Smooth muscle cell (in vitro differentiated cells): ENCODE data around the gene SHLD1. TPM values are rescaled to one million over a fixed set of nuclear protein-coding genes. Genes with fewer than 3 reads are reported as not detected.

Source experiments
- DNase-seq: peaks from one replicate; lab custom pipeline; 2025; ENCODE audit not compliant: unreplicated experiment; lab: John Stamatoyannopoulos, UW
- H2AFZ ChIP-seq: fragments of 200-600 bp; sonication (generic); 2 replicates; pipeline ENCODE4 v1.6.0; 2016; ENCODE audit warnings: antibody characterized with exemption, low read depth, mild to moderate bottlenecking
- H3F3A ChIP-seq: fragments of 200-600 bp; sonication (generic); 2 replicates; pipeline ENCODE4 v1.6.0; 2017; ENCODE audit warnings: antibody characterized with exemption, low read depth
- H3K27ac ChIP-seq: fragments of 200-600 bp; sonication (generic); 2 replicates; pipeline ENCODE4 v1.5.1; 2016; ENCODE audit warnings: low read depth, mild to moderate bottlenecking
- H3K27me3 ChIP-seq: fragments of 200-600 bp; sonication (generic); 2 replicates; pipeline ENCODE4 v1.6.1; 2016; ENCODE audit warnings: low read depth, mild to moderate bottlenecking
- H3K36me3 ChIP-seq: fragments of 200-600 bp; sonication (generic); 2 replicates; pipeline ENCODE4 v1.5.1; 2016; ENCODE audit warnings: low read depth
- H3K4me1 ChIP-seq: fragments of 200-600 bp; sonication (generic); 2 replicates; pipeline ENCODE4 v1.5.1; 2016; ENCODE audit warnings: low read depth
- H3K4me2 ChIP-seq: fragments of 200-600 bp; sonication (generic); 2 replicates; pipeline ENCODE4 v1.6.0; 2016; ENCODE audit warnings: mild to moderate bottlenecking
- H3K4me3 ChIP-seq: fragments of 200-600 bp; sonication (generic); 2 replicates; pipeline ENCODE4 v1.5.1; 2016; ENCODE audit warnings: mild to moderate bottlenecking
- H3K79me2 ChIP-seq: fragments of 200-600 bp; sonication (generic); 2 replicates; pipeline ENCODE4 v1.6.0; 2016; ENCODE audit warnings: low read depth, mild to moderate bottlenecking
- H3K9ac ChIP-seq: fragments of 200-600 bp; sonication (generic); 2 replicates; pipeline ENCODE4 v1.6.0; 2016; ENCODE audit warnings: low read depth
- H3K9me3 ChIP-seq: fragments of 200-600 bp; sonication (generic); replicated peaks from 2 replicates; pipeline ENCODE4 v1.5.1; 2016; ENCODE audit warnings: low read depth
- H4K20me1 ChIP-seq: fragments of 200-600 bp; sonication (generic); 2 replicates; pipeline ENCODE4 v1.6.0; 2016; ENCODE audit warnings: low read depth
- CTCF ChIP-seq: fragments of 200-600 bp; sonication (generic); IDR thresholded peaks from 2 replicates; pipeline ENCODE4 v1.5.1; 2017; ENCODE audit warnings: borderline replicate concordance, mild to moderate bottlenecking, antibody characterized with exemption; ENCODE audit not compliant: insufficient read depth, poor library complexity, severe bottlenecking
- WGBS: methylation state at CpG from one replicate; pipeline ENCODE4 v1.1.7; 2016; ENCODE audit warnings: low lambda C conversion rate; 5-methylcytosine and 5-hydroxymethylcytosine counted together
- polyA plus RNA-seq: library from polyadenylated mRNA; unstranded; fragments of >200 nt; fragmentation: Nextera tagmentation; extraction: Ambion mirVana; gene quantifications from 2 replicates; pipeline ENCODE4 v1.2.1, GENCODE V29; 2016
- total RNA-seq: library from RNA; depleted of rRNA; stranded (reverse); fragments of >200 nt; gene quantifications from 2 replicates; pipeline ENCODE4 v1.2.3, GENCODE V29; 2014

SHLD1 gene
- total and polyA plus RNA-seq, 2 experiments from 2014 or later: 3.3 to 3.7 TPM

- DNase-seq: no peak
- WGBS: 61% methylated on average over 5 of the region's 5 CpGs
- Histone ChIP-seq H2AFZ (no peak overlapping the region), H3K9me3 (no peaks in the 10 kb centered on the region), H3K4me2 (no peak overlapping the region), H3K4me3 (no peak overlapping the region), H3F3A (no peaks in the 10 kb centered on the region), H3K9ac (no peak overlapping the region), H3K36me3 (no peaks in the 10 kb centered on the region), H3K27me3 (peaks cover 4% of the 10 kb centered on the region), H3K27ac (no peak overlapping the region), H3K4me1 (no peaks in the 10 kb centered on the region), H4K20me1 (no peaks in the 10 kb centered on the region), H3K79me2 (no peaks in the 10 kb centered on the region)
- TF ChIP-seq CTCF: no peak
Observed at GRCh38 chr20:5727018-5727515, 23.1 kb upstream of the SHLD1 start.

- Histone ChIP-seq H3K79me2 (no peaks in the 10 kb centered on the region), H3K4me1 (no peaks in the 10 kb centered on the region), H3K27me3 (peaks cover 4% of the 10 kb centered on the region), H4K20me1 (no peaks in the 10 kb centered on the region), H3F3A (no peaks in the 10 kb centered on the region), H2AFZ (no peak overlapping the region), H3K36me3 (no peaks in the 10 kb centered on the region), H3K4me2 (no peak overlapping the region), H3K4me3 (no peak overlapping the region), H3K27ac (no peak overlapping the region), H3K9me3 (no peaks in the 10 kb centered on the region), H3K9ac (no peak overlapping the region)
- TF ChIP-seq CTCF: no peak
- whole genome bisulfite sequencing: 73% methylated on average over 2 of the region's 2 CpGs
- no peak for DNase-seq
Observed at GRCh38 chr20:5729348-5729747, 20.9 kb upstream of the SHLD1 start.

DNA sequence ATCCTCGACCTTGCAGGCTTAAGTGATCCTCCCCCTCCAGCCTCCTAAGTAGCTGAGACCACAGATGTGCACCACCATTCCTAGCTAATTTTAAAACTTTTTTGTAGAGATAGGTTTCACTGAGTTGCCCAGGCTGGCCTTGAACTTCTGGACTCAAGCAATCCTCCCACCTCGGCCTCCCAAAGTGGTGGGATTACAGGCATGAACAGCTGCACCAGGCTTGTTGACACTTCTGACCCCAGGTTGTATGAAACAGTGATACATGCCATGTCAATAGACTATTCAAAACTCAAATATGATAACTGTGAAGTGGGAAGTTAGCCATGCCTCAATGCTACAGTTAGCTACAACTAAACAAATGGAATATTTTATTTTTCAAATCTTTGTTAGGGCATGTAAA, 20.1 kb upstream of the SHLD1 start:
- H3K4me1 ChIP-seq: no peaks in the 10 kb centered on the region
- no peaks in the 10 kb centered on the region for H4K20me1 ChIP-seq
- H3K4me3 ChIP-seq: no peak overlapping the region
- H2AFZ ChIP-seq: no peak overlapping the region
- no peak overlapping the region for H3K4me2 ChIP-seq
- WGBS: 81% methylated on average over 2 of the region's 2 CpGs
- no peak for DNase-seq
- no peak overlapping the region for H3K27ac ChIP-seq
- TF ChIP-seq CTCF: no peak
- peaks cover 4% of the 10 kb centered on the region for H3K27me3 ChIP-seq
- H3K9ac ChIP-seq: no peak overlapping the region
- H3K36me3 ChIP-seq: no peaks in the 10 kb centered on the region
- H3K9me3 ChIP-seq: no peaks in the 10 kb centered on the region
- H3F3A ChIP-seq: no peaks in the 10 kb centered on the region
- H3K79me2 ChIP-seq: no peaks in the 10 kb centered on the region

DNA sequence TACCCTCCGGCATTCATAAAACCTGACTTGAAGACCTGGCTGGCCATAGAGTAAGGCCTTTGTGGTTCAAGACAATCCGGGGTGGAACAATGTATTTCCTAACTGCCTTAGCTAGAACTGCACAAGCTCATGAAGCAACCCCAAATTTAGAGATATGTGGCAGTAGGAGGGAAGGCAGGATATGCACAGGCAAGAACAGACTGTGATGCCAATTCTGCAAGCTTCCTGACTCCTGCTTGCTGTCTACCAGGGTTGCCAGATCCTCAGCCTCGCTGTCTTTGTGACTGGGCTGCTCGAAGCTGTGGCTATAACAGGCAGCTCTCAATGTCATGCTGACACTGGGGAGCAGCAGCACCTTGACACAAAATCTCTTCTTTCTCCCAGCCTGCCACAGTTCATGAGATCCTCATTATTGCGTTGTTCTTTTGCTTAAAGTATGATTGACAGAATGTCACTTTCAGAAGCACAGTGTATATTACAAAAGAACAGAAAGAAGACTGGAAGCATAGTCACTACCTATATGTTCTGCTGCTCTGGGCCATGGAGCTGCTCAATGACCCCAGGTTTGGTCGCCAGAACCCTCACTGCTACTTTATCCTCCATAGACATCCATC, 18.3 kb upstream of the SHLD1 start:
- peaks cover 4% of the 10 kb centered on the region for H3K4me1 ChIP-seq
- H3F3A ChIP-seq: no peaks in the 10 kb centered on the region
- WGBS: 85% methylated on average over 6 of the region's 6 CpGs
- H3K27me3 ChIP-seq: peaks cover 4% of the 10 kb centered on the region
- H3K9me3 ChIP-seq: no peaks in the 10 kb centered on the region
- H3K4me3 ChIP-seq: no peak overlapping the region
- no peak overlapping the region for H2AFZ ChIP-seq
- H4K20me1 ChIP-seq: no peaks in the 10 kb centered on the region
- no peaks in the 10 kb centered on the region for H3K79me2 ChIP-seq
- no peak overlapping the region for H3K27ac ChIP-seq
- H3K36me3 ChIP-seq: no peaks in the 10 kb centered on the region
- no peak overlapping the region for H3K9ac ChIP-seq
- no peak for DNase-seq
- no peak overlapping the region for H3K4me2 ChIP-seq
- TF ChIP-seq CTCF: no peak
